NCI-H2196 (cell line): ENCODE measurements around the gene ILKAP.

Experiments
- DNase-seq: peaks from one replicate; lab custom pipeline; 2025; ENCODE audit not compliant: unreplicated experiment; lab: John Stamatoyannopoulos, UW

The ILKAP gene

GRCh38 chr2:238166391-238167343 lies 36.8 kb downstream of the ILKAP start:
- DNase-seq, result no peak

- no peak for DNase-seq
These were observed 38.1 kb downstream of the ILKAP start for GRCh38 chr2:238165288-238165921.

- no peak for DNase-seq
These were observed 38.6 kb downstream of the ILKAP start for GRCh38 chr2:238164906-238165287.

- DNase-seq, result no peak
These were observed 39.9 kb downstream of the ILKAP start for GRCh38 chr2:238163481-238164198.

- no peak for DNase-seq
These were observed 40.6 kb downstream of the ILKAP start for GRCh38 chr2:238162846-238163441.

GRCh38 chr2:238162251-238162845 lies 41.1 kb downstream of the ILKAP start:
- DNase-seq, result no peak

GRCh38 chr2:238161291-238162051 lies 42.0 kb downstream of the ILKAP start:
- DNase-seq, result no peak

- no peak for DNase-seq
These were observed 43.0 kb downstream of the ILKAP start for GRCh38 chr2:238160206-238161129.

GRCh38 chr2:238159661-238160205 lies 43.8 kb downstream of the ILKAP start:
- no peak for DNase-seq

GRCh38 chr2:238159071-238159539 lies 44.4 kb downstream of the ILKAP start:
- DNase-seq, result no peak

- DNase-seq, result peak; percentile 72
These were observed 44.9 kb downstream of the ILKAP start, which contains the start of gene ERFE for GRCh38 chr2:238158509-238159070. TSS of gene ERFE (plus strand) at chr2:238158970. CDS start at chr2:238159008, 38 bp downstream.

- DNase-seq, result peak; percentile 39
These were observed 45.4 kb downstream of the ILKAP start for GRCh38 chr2:238158018-238158508.

GRCh38 chr2:238157506-238158017 lies 45.9 kb downstream of the ILKAP start:
- peak; percentile 75 for DNase-seq

- no peak for DNase-seq
These were observed 47.5 kb downstream of the ILKAP start for GRCh38 chr2:238155761-238156694.

- DNase-seq, result no peak
These were observed 48.3 kb downstream of the ILKAP start for GRCh38 chr2:238155051-238155760.

GRCh38 chr2:238154570-238154969 lies 48.9 kb downstream of the ILKAP start:
- DNase-seq, result no peak
